Lower lobe of right lung (tissue), 2 donors: ENCODE results near the gene DUOX1. TPM values are rescaled to one million over a fixed set of nuclear protein-coding genes. Genes with fewer than 3 reads are reported as not detected.

ENCODE experiments used
- ATAC-seq, 2 donors: fragments of 200-7000 bp; cut with Tn5 transposase; one replicate each; pipeline ENCODE4 v1.9.1; 2020 to 2022; ENCODE audit warnings: mild to moderate bottlenecking in 2 of 2, moderate library complexity in 2 of 2
- DNase-seq: peaks from one replicate; pipeline ENCODE4 v3.0.0-alpha.2; 2020
- H3K27ac ChIP-seq: fragments of 200-600 bp; one replicate; pipeline ENCODE4 v1.8.0; 2022
- H3K27me3 ChIP-seq: fragments of 200-600 bp; one replicate; pipeline ENCODE4 v1.8.0; 2022; ENCODE audit warnings: low read depth
- H3K36me3 ChIP-seq: fragments of 200-600 bp; one replicate; pipeline ENCODE4 v1.8.0; 2022; ENCODE audit warnings: mild to moderate bottlenecking
- H3K4me1 ChIP-seq: fragments of 200-600 bp; one replicate; pipeline ENCODE4 v1.8.0; 2022
- H3K4me3 ChIP-seq: fragments of 200-600 bp; one replicate; pipeline ENCODE4 v1.8.0; 2022; ENCODE audit warnings: mild to moderate bottlenecking
- H3K9me3 ChIP-seq: fragments of 200-600 bp; one replicate; pipeline ENCODE4 v1.8.0; 2022
- CTCF ChIP-seq: fragments of 200-600 bp; IDR thresholded peaks from one replicate; pipeline ENCODE4 v1.8.0; 2022; ENCODE audit warnings: antibody characterized with exemption, mild to moderate bottlenecking
- intact Hi-C: fragments of 100-400 bp; cut with DNase I; formaldehyde crosslinking; loops from one replicate; pipeline ENCODE4 v1.11.0; 2022
- total RNA-seq: library from RNA; stranded (reverse); fragmentation: NEBNext Ultra II Directional; extraction: Animal tissue kit (Norgen Biotek cat#: 25700); gene quantifications from one replicate; pipeline ENCODE4 v1.2.1, GENCODE V29; 2021
- donor health status: DM: no; HTN: yes; CAD: no; lungs with severe emphysema.

Gene DUOX1
- total RNA-seq, 1 donor from 2014 or later: 317 TPM

GRCh38 chr15:45138814-45139765 lies 9.3 kb downstream of the DUOX1 start:
- peak overlapping the region; percentile 37 for H3K27ac ChIP-seq
- peak; percentile 4 to 72 for ATAC-seq
- intact Hi-C loops: no loop called here

GRCh38 chr15:45139770-45140169 lies 10.0 kb downstream of the DUOX1 start:
- Histone ChIP-seq H3K9me3 (no peaks in the 10 kb centered on the region), H3K27ac (peak overlapping the region; percentile 8), H3K4me3 (no peak overlapping the region), H3K4me1 (peaks cover 20% of the 10 kb centered on the region), H3K27me3 (peaks cover 19% of the 10 kb centered on the region), H3K36me3 (peaks cover 28% of the 10 kb centered on the region)
- ATAC-seq (peak; percentile 89 to 91), DNase-seq (peak; percentile 73)
- intact Hi-C loops: no loop called here
- TF ChIP-seq CTCF: no peak

More at GRCh38 chr15:45138814-45139765, 9.3 kb downstream of the DUOX1 start:
- Histone ChIP-seq H3K4me1 (peaks cover 26% of the 10 kb centered on the region), H3K4me3 (no peak overlapping the region), H3K27me3 (peaks cover 26% of the 10 kb centered on the region), H3K9me3 (no peaks in the 10 kb centered on the region), H3K36me3 (peaks cover 21% of the 10 kb centered on the region)
- no peak for TF ChIP-seq CTCF
- peak; percentile 82 for DNase-seq

GRCh38 chr15:45140557-45141250 lies 10.9 kb downstream of the DUOX1 start:
- peaks cover 34% of the 10 kb centered on the region for H3K36me3 ChIP-seq

GRCh38 chr15:45141386-45141785 lies 11.6 kb downstream of the DUOX1 start:
- peaks cover 10% of the 10 kb centered on the region for H3K27me3 ChIP-seq
- H3K4me3 ChIP-seq: no peak overlapping the region
- TF ChIP-seq CTCF: no peak
- H3K4me1 ChIP-seq: peaks cover 19% of the 10 kb centered on the region
- no peak overlapping the region for H3K27ac ChIP-seq
- peaks cover 39% of the 10 kb centered on the region for H3K36me3 ChIP-seq
- no peaks in the 10 kb centered on the region for H3K9me3 ChIP-seq
- intact Hi-C loops: no loop called here
- ATAC-seq (no peak), DNase-seq (no peak)

More at GRCh38 chr15:45140557-45141250, 10.9 kb downstream of the DUOX1 start:
- Histone ChIP-seq H3K4me3 (no peak overlapping the region), H3K4me1 (peaks cover 14% of the 10 kb centered on the region), H3K27ac (peak overlapping the region; percentile 8), H3K9me3 (no peaks in the 10 kb centered on the region), H3K27me3 (peaks cover 12% of the 10 kb centered on the region)
- ATAC-seq (no peak), DNase-seq (no peak)
- no peak for TF ChIP-seq CTCF
- intact Hi-C loops: no loop called here

- TF ChIP-seq CTCF: no peak
- peaks cover 21% of the 10 kb centered on the region for H3K4me1 ChIP-seq
- ATAC-seq (no peak), DNase-seq (no peak)
- H3K27me3 ChIP-seq: peaks cover 3% of the 10 kb centered on the region
- H3K4me3 ChIP-seq: no peak overlapping the region
- H3K27ac ChIP-seq: no peak overlapping the region
- H3K9me3 ChIP-seq: no peaks in the 10 kb centered on the region
- peaks cover 54% of the 10 kb centered on the region for H3K36me3 ChIP-seq
- intact Hi-C loops: no loop called here
These were observed 13.3 kb downstream of the DUOX1 start for GRCh38 chr15:45143056-45143455.
